GM19240 (cell line): ENCODE measurements around the gene CPM.

ENCODE experiments used
- DNase-seq: peaks from one replicate; pipeline ENCODE4 v3.0.0; 2011; ENCODE audit warnings: low spot score; ENCODE audit not compliant: insufficient read length

Gene CPM

DNA sequence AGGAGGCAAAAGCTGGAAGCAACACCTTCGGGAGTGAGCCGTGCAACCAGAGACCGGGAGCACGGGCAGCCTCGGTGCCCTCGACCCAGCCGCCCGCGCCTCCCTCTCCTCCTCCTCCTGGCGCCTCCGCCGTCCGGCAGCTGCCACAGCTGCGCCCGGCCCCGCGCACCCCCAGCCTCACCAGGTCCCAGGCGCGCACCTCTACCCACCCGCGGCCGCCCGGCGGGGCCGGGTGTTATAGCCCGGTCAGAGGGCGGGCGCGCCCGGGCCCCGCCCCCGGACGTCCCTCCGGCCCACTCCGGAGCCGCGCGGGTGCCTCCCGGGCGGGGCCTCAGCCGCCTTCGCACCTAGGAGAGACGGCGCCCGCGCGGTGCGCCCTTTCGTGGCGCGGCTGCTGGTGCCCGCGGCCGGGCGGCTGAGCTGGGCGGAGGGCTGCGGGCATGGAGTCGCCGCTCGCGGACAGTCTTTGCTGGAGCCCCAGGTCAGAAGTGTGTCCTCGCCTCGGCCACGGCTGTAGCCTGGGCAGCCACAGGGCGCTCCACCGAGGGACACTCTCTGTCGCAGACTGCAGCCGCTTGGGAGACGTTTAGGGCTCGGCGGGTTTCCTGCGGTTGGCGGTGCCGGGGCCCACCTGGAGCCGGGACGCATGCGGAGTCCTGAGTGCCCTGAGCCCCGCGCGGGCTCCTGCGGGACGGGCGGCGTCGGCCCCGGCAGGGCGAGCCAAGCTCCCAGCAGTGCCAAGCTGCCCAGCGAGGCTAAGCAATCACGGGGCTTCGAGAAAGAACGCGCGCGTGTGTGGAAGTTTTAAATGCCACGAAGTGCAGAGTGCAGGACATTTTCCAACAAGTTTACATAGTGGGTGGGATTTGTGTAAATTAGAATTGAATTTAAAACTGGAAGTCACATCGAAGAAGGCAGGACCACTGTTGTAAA lies at the start of gene CPM:
Gene CPM, minus strand, starts transcription at position 211 of the 933 bp plus-strand sequence. CDS start 334 bp downstream, outside the sequence.
- peak; percentile 50 for DNase-seq

DNA sequence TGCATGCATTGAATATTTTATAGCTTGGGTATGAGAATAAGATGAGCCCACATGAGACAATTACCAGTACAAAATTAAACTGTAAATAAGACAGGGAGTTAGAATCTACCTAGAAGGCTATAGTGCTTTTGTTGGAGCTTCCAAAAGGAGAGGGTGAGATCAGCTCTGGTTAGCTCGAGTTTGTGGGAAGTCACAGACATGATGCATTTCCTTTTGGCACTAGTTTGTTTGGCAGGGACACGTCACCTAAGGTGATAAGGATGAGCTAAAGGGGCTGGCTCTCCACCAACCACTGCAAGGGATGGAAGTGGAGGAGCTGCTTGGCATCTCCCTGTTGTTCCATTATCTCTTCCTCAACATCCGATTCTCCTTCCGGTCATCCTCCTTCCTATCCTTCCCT lies 48.5 kb upstream of the CPM start:
- DNase-seq: no peak

DNA sequence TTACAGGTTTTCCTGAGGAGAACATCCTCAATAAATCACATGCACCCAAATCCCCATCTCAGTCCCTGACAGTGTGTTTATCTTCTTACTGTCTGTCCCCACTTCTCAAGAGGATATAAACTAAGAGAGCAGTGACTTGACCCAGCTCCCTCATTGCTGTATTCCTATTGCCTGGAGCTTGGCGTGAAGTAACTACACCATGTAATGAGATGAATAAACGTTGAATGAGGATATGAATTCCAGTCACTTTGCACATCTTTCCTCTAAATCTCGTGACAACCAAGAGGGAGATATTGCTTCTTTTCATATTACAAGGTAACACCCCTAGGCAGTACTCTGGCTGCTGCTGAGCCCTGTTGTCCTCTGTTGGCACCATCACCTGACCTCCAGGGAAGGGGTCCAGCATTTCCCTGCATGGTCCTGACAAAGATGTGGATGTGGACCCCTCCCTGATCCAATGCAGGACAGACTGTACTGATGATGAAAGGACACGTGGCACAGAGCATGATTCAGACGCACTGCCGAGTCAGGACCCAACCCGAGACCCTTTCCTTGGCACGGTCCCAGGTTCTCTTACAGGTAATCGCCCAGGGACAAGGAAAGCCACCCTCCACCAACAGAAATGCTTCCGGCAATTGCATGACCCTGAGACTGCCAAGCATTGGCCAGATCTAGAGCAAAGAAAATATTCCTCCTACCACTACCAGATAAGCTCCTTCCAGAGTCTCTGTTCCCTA lies 47.7 kb upstream of the CPM start:
- no peak for DNase-seq

DNA sequence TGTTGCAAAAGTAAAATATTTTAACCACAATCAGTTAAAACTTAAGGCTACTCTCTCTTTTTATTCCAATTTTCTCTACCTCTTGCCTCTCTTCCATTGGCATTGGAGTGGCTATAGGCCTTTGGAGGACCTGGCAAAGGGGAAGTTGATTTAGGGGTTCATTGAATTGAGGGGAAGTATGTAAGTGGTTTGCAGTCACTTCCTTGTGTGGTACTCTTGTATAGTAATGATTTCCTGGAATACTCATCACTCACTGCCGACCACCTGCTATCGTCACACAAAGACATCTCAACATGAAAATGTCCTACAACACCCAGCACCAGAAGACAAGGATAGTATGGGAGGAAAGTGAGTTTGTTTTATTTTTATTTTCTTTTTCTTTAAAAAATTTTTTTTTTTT lies 45.7 kb upstream of the CPM start:
- DNase-seq: no peak

DNA sequence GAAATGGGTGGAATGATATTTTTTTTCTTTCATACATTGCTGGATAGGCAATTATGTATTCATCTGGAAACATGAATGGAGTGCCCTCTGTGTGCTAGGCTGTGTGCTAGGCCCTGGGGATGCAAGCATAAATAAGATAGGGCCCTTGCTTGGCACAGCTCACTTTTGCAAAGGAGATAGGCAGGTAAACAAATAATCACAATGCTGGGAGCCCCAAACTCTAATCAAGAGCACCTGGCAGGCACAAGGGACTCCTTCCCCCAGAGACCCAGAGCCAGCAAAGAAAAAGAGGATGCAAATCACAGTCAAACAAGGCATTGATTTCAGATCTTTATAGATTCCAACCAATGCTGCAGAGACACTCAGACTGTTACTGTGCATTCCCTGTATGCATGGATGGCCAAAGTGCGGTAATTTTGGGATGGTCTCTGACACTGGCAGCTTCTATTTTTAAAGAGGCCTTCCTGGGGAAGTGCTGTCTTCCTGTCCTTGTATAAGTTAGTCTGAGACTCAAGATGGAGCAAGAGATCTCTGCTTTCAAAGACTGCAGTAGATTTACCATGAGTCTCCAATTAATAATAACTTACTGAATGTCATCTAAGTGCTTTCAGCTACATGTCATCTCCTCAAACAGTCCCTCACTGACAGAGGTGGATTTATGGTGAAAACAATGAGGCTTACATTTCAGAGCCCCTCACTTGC lies 45.1 kb upstream of the CPM start:
- DNase-seq: no peak

DNA sequence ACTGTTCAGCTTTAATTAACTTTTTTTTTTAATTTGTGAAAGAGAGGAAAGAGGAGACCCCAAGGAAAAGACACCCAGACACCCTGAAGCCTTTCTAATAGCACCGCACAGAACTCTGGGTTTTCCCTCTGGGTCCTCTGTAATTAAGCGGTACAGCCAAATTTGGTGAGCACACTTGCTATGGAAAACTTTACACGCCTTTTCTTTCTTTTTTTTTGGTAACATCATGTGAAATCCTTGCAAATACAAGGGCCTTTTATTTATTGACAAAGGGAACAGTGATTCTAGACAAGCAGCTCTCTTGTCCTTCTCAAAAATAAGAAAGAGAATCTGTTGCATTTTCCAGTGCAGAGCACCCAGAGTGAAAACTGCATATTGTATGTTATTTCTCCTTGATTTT lies 44.4 kb upstream of the CPM start:
- no peak for DNase-seq

DNA sequence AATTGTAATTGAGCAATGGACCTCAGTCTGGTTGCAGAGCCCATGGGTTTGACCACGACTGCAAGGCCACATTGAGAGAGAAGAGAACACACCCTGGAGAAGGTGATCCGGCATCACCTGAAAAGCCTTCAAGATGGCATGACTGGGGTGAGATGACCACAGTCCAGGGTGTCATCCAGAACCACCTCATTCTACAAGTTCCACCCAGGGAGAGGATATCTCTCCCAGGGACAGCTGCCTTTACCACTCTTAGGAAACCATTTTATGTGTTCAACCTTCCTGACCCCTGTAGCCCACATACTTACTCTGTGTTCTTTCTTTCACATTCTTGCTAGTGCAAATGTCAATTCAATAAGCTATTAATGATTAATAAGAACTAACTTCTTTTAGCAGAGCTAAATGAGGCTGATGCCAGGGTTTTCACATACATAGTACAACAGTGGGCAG lies 43.4 kb upstream of the CPM start:
- no peak for DNase-seq

DNA sequence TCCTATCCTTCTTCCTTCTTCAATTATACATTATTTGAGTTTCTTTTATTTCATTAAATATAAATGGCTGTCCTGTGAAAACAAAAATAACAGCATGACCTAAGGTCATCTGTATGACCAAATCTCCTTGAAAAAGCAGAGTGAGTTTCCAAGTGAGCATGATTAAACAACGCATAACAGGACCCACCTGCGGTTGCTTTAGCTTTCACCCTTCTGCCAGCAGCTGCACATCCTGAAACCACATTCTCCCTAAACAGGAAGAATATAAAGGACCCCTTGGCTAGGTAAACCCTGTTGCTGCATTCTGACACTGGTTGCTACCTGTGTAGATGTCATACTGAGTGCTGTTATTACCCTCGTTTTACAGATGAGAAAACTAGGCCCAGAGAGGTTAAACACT lies 42.8 kb upstream of the CPM start:
- no peak for DNase-seq

DNA sequence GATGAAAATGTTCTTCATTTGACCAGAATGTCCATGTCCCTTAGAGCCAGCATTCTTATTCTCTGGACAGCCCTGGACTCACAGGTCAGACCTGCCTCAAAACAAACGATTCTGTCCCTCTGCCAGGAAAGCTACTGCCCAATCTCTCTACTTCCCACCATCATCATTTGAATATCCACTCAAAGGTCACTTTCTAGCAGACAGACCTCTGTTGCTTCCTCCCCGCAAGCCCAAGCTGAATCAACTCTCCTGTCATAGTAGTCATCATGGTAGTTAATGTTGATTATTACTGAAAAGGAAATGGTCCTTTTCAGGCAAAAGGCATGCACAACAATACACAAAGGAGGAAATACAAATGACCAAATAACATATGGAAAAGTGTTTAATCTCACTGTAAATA lies 39.6 kb upstream of the CPM start:
- DNase-seq: no peak

DNA sequence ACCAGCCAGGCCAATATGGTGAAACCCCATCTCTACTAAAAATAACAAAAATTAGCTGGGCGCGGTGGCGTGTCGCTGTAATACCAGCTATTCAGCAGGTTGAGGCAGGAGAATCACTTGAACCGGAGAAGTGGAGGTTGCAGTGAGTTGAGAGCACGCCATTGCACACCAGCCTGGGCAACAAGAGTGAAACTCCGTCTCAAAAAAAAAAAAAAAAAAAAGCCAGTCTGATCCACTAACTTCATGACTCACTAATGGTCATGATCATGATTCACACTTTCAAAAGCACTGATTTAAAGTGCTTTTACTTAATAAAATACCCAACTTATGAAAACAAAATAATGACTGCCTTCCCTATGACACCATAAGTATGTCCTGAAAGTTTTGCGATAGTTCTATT lies 38.4 kb upstream of the CPM start:
- no peak for DNase-seq

DNA sequence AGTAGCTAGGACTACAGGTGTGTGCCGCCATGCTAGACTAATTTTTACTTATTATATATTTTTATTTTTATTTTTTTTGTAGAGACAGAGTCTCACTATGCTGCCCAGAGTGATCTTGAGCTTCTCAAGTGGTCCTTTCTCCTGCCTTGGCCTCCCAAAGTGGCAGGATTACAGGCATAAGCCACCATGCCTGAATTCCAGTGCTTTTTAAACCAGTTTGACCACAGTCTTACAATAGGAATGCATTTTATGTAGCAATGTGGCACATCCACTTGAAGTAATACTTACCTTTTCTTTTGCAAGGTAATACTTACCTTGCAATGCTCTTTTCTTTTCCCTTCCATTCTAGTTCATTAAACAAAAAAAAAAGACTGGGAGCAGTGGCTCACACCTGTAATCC lies 38.0 kb upstream of the CPM start:
- DNase-seq: no peak

DNA sequence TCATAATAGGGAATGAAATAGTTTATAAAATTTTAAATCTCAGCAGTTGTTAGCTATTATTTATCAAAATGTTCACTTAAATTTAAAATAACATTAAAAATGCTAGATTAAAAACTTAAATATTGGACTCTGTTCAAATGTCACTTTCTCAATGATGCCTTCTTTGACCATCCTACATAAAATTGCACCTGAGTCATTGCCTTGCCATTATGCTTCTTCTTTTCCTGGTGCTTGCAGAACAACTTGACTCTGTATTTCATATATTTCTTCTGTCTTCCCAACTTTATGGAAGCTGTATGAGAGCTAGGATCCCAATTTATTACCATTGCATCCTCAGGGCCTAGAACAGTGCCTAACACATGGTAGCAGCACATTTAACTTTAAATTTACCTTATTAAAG lies 37.3 kb upstream of the CPM start:
- no peak for DNase-seq

DNA sequence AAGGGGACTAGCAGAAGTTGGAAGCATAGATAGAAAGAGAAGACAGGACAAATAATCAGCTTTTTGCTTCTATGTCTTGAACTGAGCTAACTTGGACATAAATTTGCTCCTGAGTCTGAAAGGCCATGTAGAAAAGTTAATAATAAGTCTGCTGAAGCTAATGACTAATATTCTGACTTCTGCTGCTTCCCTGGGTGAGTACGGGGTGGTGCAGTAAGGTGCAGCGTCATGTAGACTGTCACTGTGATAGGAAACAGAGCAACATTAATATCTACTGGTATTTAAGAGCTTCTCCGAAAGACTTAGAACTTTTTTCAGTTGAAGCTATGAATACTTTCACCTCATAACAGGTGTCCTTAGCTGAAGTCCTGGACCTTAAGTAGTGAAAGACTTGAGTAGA lies 34.1 kb upstream of the CPM start:
- DNase-seq: no peak

DNA sequence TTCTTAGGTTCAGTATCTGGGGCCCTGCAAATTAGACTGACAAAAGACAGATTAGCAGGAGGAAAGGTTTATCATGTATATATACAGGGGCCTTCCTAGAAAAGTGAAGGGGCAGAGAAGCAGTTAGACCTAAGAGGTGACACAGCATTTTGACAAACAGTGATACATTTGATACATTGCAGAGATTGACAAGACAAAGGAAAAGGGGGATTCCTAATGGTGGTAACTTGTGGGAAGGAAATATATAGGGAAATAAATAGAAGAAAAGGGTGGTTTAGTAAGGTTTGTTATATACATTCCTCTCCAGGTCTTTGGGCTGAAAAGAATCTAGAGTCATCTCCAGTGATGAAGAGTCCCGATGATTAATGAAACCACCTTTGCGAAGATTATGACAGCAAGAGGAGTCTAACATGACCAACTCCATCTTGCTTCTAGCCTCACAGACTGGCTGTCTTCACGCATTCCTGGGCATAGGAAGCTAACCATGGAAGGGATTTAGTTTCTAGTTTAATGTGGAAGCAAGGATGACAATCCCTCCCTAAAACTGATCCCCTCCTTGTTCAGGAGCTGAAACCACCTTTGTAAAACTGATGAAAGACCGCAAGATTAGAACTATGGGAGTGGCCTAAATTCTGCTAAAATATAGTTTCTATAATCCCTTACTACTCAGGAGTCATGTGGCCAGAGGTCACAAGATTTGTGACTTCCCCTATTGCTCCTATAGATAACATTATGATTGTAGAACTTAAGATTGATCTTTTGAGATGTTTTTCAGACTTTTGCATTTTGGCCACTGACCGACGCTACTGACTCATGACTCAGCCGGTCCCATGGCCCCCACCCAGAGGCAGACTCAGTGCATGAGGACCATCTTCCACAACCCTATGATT lies 31.1 kb upstream of the CPM start:
- no peak for DNase-seq

DNA sequence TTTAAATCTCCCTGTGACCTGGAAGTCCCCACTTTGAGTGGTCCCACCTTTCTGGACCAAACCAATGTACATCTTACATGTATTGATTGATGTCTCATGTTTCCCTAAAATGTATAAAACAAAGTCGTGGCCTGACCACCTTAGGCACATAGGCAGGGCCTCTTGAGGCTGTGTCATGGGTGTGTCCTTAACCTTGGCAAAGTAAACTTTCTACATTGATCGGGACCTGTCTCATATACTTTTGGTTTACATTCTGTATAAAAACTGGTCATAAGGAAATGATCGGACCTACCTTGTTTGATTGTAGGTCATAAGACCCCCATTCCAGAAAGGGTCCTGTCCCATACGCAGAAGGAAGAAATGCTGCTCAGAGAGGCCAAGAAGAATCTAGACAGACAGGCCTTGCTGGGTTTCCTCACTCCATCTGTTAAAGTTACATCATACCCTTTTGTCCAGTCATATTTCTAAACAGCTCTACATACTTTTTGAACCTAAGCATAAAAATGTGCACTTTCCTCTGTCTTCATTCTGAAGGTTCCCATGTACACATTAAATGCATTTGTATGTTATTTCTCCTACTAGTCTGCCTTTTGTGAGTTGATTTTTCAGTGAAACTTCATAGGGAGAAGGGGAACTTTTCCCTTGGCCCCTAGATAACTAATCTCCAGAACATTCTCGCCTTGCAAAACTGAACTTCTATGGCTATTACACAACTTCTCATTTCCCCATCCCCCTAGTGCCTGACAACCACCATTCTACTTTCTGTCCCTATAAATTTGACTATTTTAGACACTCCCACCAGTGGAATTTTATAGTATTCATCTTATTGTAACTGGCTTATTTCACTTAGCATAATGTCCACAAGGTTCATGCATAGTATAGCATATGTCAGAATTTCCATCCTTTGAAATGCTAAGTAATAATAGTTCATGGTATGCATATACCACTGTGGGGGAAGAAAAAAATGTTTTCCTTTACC lies 30.2 kb upstream of the CPM start:
- DNase-seq: no peak

DNA sequence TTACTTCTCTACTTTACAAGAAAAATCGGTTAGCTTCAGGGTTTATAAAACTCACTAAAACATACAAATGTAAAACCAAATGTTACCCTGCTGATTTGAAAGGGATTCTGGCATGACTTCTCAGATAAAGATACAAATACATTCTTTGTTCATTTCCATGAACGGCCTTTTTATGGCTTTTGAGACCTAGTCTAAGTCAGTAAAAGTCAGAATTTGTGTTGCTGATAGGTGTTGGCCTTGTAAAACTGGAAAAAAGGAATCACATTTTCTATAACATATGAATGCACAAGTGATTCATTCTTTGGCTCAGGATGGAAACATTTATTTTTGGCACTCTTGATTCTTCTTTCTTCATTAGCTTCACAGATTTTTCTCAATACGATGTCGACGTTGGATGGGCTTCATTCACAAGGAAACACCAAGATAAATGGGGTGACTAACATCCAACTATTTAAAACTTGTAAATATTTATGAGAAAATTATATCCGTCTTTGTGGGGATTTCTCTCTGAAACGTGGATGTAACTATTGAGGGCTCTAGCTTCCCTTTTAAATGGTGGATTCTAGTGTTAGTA lies 27.0 kb upstream of the CPM start:
- no peak for DNase-seq

DNA sequence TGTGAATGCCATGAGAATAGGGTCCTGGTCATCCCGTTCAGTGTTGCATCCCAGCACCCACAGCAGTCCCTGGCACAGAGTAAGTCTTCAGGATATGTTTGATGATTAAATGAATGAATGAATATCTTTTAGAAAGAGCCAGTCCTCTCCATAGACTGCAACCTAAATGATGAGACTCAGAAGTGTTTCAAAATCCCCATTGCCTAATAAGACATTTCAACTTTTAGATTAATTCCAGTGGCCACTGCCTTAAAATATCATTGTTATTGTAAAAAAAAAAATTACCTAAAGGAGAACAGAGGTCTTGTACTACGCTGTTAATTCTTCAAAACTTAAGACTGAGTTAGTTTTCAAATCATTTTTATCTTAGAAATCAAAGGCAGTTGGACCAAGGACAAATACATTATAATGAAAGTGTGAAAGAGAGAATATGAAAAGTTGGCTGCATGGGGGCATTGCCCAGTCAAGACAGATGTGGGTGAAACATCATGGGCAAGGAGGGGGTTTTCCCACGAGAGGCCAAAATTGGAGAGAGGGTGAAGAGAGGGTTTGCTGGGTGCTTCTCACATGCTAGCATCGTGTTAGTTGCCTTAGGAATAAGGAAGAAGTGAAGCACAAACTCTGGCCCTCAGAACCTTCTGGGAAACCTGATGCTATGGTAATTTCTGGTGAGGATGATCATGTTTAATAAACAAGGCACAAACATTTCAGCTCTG lies 26.3 kb upstream of the CPM start:
- no peak for DNase-seq

DNA sequence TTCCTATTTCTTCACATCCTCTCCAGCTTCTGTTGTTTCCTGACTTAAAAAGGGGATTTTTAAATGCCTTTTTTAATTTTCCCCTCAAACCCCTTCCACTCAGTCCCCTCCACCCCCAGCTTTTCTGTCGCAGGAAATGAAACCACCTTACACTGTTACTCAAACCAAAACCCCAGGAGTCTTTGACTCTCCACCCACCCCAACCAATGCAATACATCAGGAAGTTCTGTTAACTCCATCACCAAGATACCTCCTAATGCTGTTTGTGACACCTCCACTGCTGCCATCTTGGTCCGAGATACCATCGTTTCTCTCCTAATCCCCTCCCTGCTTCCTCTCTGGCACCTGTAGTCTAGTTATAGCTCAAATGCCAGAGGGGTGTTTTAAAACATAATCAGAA lies 25.4 kb upstream of the CPM start:
- DNase-seq: peak; percentile 27

DNA sequence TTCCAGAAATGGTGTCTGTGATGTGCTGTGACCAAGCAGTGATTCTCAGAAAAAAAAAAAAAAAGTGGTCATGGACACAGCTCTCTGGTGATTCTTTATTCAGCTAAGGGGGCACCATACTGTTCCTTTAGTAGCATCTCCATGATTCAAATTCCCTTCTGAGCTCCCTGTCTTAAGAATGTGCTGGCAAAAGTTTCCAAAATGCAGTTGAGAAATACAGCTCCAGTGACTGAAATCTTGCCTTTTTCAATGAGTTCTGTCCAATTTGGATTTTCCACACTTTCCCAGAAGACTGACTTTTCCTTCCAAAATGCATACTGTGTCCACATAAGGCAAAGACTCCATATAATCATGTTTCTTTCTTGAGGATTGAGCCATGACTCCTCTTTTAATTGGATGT lies 24.3 kb upstream of the CPM start:
- no peak for DNase-seq
